K562 (cell line): Measurements from ENCODE around the gene CCSER1. TPM values are rescaled to one million over a fixed set of nuclear protein-coding genes. Genes with fewer than 3 reads are reported as not detected.

Source experiments
- ATAC-seq: fragments of 200-7000 bp; cut with Tn5 transposase; 3 replicates; pipeline ENCODE4 v1.9.1; 2020; ENCODE audit warnings: moderate library complexity
- BruUV-seq: library from RNA; stranded (reverse); fragments of 400-500 nt; replicated peaks from 2 replicates; lab custom pipeline; 2021; lab: Mats Ljungman, UMichigan
- CTCF ChIA-PET: fragments of 300-600 bp; formaldehyde crosslinking; extraction: SDS; loops from one replicate; lab custom pipeline; 2021; ENCODE audit warnings: low intra/inter-chr PET ratio; lab: Yijun Ruan, JAX
- POLR2A ChIA-PET: fragments of 300-600, 350-650 bp; sonication (Branson Sonifier 250); formaldehyde crosslinking; extraction: SDS; loops from one replicate; lab custom pipeline; 2021; ENCODE audit warnings: antibody characterized with exemption, inconsistent platforms; lab: Yijun Ruan, JAX
- DNase-seq, 4 experiments: peaks; one replicate each; pipeline versions ENCODE4 v3.0.0 to v3.0.0-alpha.2; 2011 to 2018; ENCODE audit warnings: low spot score in 3 of 4, mixed read lengths in 3 of 4; ENCODE audit errors: extremely low read depth in 1 of 4
- FAIRE-seq: peaks from 2 replicates; lab custom pipeline; 2011; peaks lifted over from hg19 to GRCh38; lab: Jason Lieb, UNC
- H2AFZ ChIP-seq: 2 replicates; pipeline ENCODE4 v1.6.0; 2011; ENCODE audit warnings: low read depth, low read length, control low read depth, inconsistent platforms
- H3K27ac ChIP-seq: fragments of 200-600 bp; 3 replicates; pipeline ENCODE4 v1.8.0; 2011; ENCODE audit warnings: low read depth, mild to moderate bottlenecking, control low read depth, inconsistent platforms, low read length, moderate library complexity, mixed read lengths; ENCODE audit errors: extremely low read depth
- H3K27me3 ChIP-seq, 2 experiments: fragments of 300-600 bp in 1 of 2; 2 replicates in 1 of 2; 3 replicates in 1 of 2; pipeline versions ENCODE4 v1.6.0 to v1.8.0; 2011; ENCODE audit warnings: inconsistent platforms in 2 of 2, low read length in 2 of 2, mild to moderate bottlenecking in 1 of 2, mixed read lengths in 1 of 2, moderate library complexity in 1 of 2; ENCODE audit not compliant: control insufficient read depth in 2 of 2, insufficient read depth in 2 of 2
- H3K36me3 ChIP-seq: fragments of 300-600 bp; 3 replicates; pipeline ENCODE4 v1.8.0; 2011; ENCODE audit warnings: mild to moderate bottlenecking, low read length, inconsistent platforms; ENCODE audit not compliant: control insufficient read depth, insufficient read depth
- H3K4me1 ChIP-seq, 2 experiments: fragments of 200-600 bp in 1 of 2; replicated peaks in 1 of 2; 2 replicates in 1 of 2; 3 replicates in 1 of 2; pipeline versions ENCODE4 v1.5.1 to v1.8.0; 2011; ENCODE audit warnings: inconsistent platforms in 2 of 2, low read length in 2 of 2, mild to moderate bottlenecking in 1 of 2, mixed read lengths in 1 of 2, moderate library complexity in 1 of 2; ENCODE audit not compliant: control insufficient read depth in 2 of 2, insufficient read depth in 2 of 2
- H3K4me2 ChIP-seq: 2 replicates; pipeline ENCODE4 v1.6.1; 2011; ENCODE audit warnings: low read length, control low read depth, inconsistent platforms, mixed read lengths; ENCODE audit not compliant: insufficient read depth
- H3K4me3 ChIP-seq: fragments of 200-600 bp; sonication (generic), shearing (Covaris generic); 2 replicates; pipeline ENCODE4 v1.5.1; 2016; ENCODE audit warnings: control low read depth, inconsistent platforms
- H3K79me2 ChIP-seq: fragments of 200-600 bp; 3 replicates; pipeline ENCODE4 v1.8.0; 2011; ENCODE audit warnings: low read length, inconsistent platforms; ENCODE audit not compliant: control insufficient read depth, insufficient read depth
- H3K9ac ChIP-seq, 2 experiments: 2 replicates each; pipeline versions ENCODE4 v1.6.0 to v1.6.1; 2011; ENCODE audit warnings: low read depth in 2 of 2, low read length in 2 of 2, control low read depth in 1 of 2, inconsistent platforms in 1 of 2, mild to moderate bottlenecking in 1 of 2, mixed read lengths in 1 of 2; ENCODE audit not compliant: insufficient read depth in 1 of 2
- H3K9me1 ChIP-seq: one replicate; pipeline ENCODE4 v1.6.0; 2011; ENCODE audit warnings: inconsistent platforms, mild to moderate bottlenecking, low read length, moderate library complexity; ENCODE audit not compliant: control insufficient read depth, insufficient read depth
- H3K9me3 ChIP-seq: replicated peaks from 2 replicates; pipeline ENCODE4 v1.5.1; 2011; ENCODE audit warnings: low read depth, low read length, inconsistent platforms; ENCODE audit not compliant: control insufficient read depth, insufficient read depth
- H4K20me1 ChIP-seq: replicated peaks from 2 replicates; pipeline ENCODE4 v1.6.1; 2011; ENCODE audit warnings: low read length, inconsistent platforms, mixed read lengths; ENCODE audit not compliant: control insufficient read depth, insufficient read depth
- FOXJ3 ChIP-seq: sonication (generic); formaldehyde crosslinking; IDR thresholded peaks from 2 replicates; pipeline ENCODE4 v1.4.0; 2020; ENCODE audit warnings: mild to moderate bottlenecking, missing genetic modification reagents
- FOXK2 ChIP-seq, 2 experiments: fragments of 450-650 bp; IDR thresholded peaks in 1 of 2; conservative IDR thresholded peaks in 1 of 2; 2 replicates each; pipeline ENCODE4 v1.6.1; 2016; ENCODE audit warnings: low read depth in 2 of 2, mild to moderate bottlenecking in 1 of 2
- HDGF ChIP-seq: fragments of 450-650 bp; IDR thresholded peaks from 2 replicates; pipeline ENCODE4 v1.6.1; 2016
- KHSRP ChIP-seq: fragments of 450-650 bp; IDR thresholded peaks from 2 replicates; pipeline ENCODE4 v1.6.1; 2017
- TAF7 ChIP-seq: fragments of 450-650 bp; IDR thresholded peaks from 2 replicates; pipeline ENCODE4 v1.6.1; 2016; ENCODE audit warnings: missing genetic modification characterization, missing compliant biosample characterization
- TCF15 ChIP-seq: fragments of 250-450 bp; sonication (Bioruptor Pico); IDR thresholded peaks from 2 replicates; pipeline ENCODE4 v1.8.0; 2022; ENCODE audit warnings: moderate library complexity, mild to moderate bottlenecking, inconsistent platforms
- TRIM24 ChIP-seq, 2 experiments: fragments of 450-650 bp; IDR thresholded peaks; 2 replicates each; pipeline ENCODE4 v1.6.1; 2016
- ZNF311 ChIP-seq: fragments of 250-450 bp; sonication (Bioruptor Pico); IDR thresholded peaks from 2 replicates; pipeline ENCODE4 v1.4.0; 2020; ENCODE audit warnings: mild to moderate bottlenecking, moderate library complexity
- ZNF384 ChIP-seq: IDR thresholded peaks from 2 replicates; pipeline ENCODE4 v1.6.1; 2012; ENCODE audit warnings: low read depth, low read length, improper control_type of control experiment
- ZNF764 ChIP-seq: fragments of 250-450 bp; sonication (Bioruptor Pico); IDR thresholded peaks from 2 replicates; pipeline ENCODE4 v1.4.0; 2020; ENCODE audit warnings: low read depth, mild to moderate bottlenecking, moderate library complexity
- in situ Hi-C: fragments of 300-500 bp; cut with MboI; formaldehyde crosslinking; loops from 4 replicates; pipeline ENCODE4 v1.15.0; 2018; ENCODE audit warnings: inconsistent platforms, mixed read lengths
- intact Hi-C: fragments of 100-400 bp; cut with micrococcal nuclease; formaldehyde crosslinking; loops from 2 replicates; pipeline ENCODE4 v1.14.2; 2022
- polyA plus RNA-seq, 8 experiments: library from polyadenylated mRNA; depleted of rRNA in 4 of 8; stranded (reverse) in 5 of 8; unstranded in 3 of 8; fragments of >200 nt; fragmentation: Nextera tagmentation in 2 of 8; fragmentation: Illumina TruSeq in 1 of 8; extraction: Ambion mirVana in 2 of 8; extraction: Trizol in 1 of 8; gene quantifications; 2 replicates each; pipeline versions ENCODE4 v1.2.1 to v1.2.3, GENCODE V29; 2011 to 2014; ENCODE audit warnings: inconsistent platforms in 1 of 8, missing spikeins in 1 of 8
- total RNA-seq, 7 experiments: library from RNA; depleted of rRNA in 6 of 7; stranded (reverse); fragments of >200 nt in 6 of 7; fragmentation: Illumina TruSeq in 2 of 7; extraction: Trizol in 2 of 7; gene quantifications; 2 replicates each; pipeline versions ENCODE4 v1.2.1 to v1.2.3, GENCODE V29; 2011 to 2021; ENCODE audit warnings: low replicate concordance in 1 of 7

CCSER1 gene
- total and polyA plus RNA-seq, 9 of the 15 experiments (the other 6 are each of a cell fraction or from before 2014, with no cell fraction given) = not detected

GRCh38 chr4:91031761-91032160, 904.6 kb downstream of the CCSER1 start:
- no peak for ATAC-seq
- Histone ChIP-seq H2AFZ (no peak overlapping the region), H3K27me3 (no peaks in the 10 kb centered on the region), H3K9me3 (no peaks in the 10 kb centered on the region), H3K9ac (no peak overlapping the region), H3K9me1 (no peaks in the 10 kb centered on the region), H3K27ac (no peak overlapping the region), H3K79me2 (no peaks in the 10 kb centered on the region), H4K20me1 (no peaks in the 10 kb centered on the region), H3K4me3 (no peak overlapping the region), H3K36me3 (no peaks in the 10 kb centered on the region), H3K4me2 (no peak overlapping the region), H3K4me1 (no peaks in the 10 kb centered on the region)
- POLR2A ChIA-PET = no interaction called here
- no peak for FAIRE-seq
- in situ Hi-C loops (no loop called here), intact Hi-C loops (no loop called here)
- CTCF ChIA-PET = no interaction called here
- TF ChIP-seq ZNF764 (no peak), TRIM24 (IDR thresholded peaks at IDR 0.05) (no peak), FOXJ3 (CRISPR knock-in tag) (no peak), TAF7 (no peak), FOXK2 (conservative IDR thresholded peaks at IDR 0.05 in 1 of 2, IDR thresholded peaks at IDR 0.05 in 1 of 2; ENCODE audit: low read depth in 2 of 2) (no peak), KHSRP (no peak), ZNF384 (no peak), ZNF311 (CRISPR knock-in tag) (no peak), HDGF (no peak), TCF15 (CRISPR knock-in tag) (no peak)
- no peak for DNase-seq
- no TSS peak for BruUV-seq
